ENCODE results near the gene UIMC1.

Gene UIMC1

DNA sequence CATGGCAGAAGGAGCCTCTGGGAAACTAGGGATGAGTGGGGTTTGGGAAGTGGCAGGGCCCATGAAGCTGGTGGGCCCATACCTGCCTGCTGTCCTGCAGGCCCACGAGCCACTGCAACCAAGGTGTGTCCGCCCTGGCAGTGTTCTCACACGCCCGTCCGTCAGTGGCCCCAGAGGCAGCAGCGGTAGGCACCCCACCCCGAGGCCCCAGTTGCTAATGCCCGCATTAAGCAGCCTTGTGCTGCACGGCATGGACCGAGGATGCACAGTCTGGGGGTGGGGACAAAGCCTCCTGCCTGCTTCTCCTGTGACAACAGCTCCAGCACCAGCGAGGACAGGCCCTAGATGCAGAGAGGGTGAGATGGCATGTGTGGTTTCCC, 148.7 kb downstream of the UIMC1 start:
- no peaks in the 10 kb centered on the region for H3K79me2 ChIP-seq (ENCODE audit: insufficient read depth, low read depth)
- H3K4me2 ChIP-seq, result no peak overlapping the region
- peaks cover 40% of the 10 kb centered on the region; the same call in 1 of the 2 replicates for H3K27me3 ChIP-seq (ENCODE audit: insufficient read depth, low read depth)
- H3K36me3 ChIP-seq (ENCODE audit: insufficient read depth), result no peaks in the 10 kb centered on the region
- H3K9ac ChIP-seq, result no peak overlapping the region
- H4K20me1 ChIP-seq (ENCODE audit: insufficient read depth), result no peaks in the 10 kb centered on the region
- H3K27ac ChIP-seq, result no peak overlapping the region
- TF ChIP-seq, protein P1, sequence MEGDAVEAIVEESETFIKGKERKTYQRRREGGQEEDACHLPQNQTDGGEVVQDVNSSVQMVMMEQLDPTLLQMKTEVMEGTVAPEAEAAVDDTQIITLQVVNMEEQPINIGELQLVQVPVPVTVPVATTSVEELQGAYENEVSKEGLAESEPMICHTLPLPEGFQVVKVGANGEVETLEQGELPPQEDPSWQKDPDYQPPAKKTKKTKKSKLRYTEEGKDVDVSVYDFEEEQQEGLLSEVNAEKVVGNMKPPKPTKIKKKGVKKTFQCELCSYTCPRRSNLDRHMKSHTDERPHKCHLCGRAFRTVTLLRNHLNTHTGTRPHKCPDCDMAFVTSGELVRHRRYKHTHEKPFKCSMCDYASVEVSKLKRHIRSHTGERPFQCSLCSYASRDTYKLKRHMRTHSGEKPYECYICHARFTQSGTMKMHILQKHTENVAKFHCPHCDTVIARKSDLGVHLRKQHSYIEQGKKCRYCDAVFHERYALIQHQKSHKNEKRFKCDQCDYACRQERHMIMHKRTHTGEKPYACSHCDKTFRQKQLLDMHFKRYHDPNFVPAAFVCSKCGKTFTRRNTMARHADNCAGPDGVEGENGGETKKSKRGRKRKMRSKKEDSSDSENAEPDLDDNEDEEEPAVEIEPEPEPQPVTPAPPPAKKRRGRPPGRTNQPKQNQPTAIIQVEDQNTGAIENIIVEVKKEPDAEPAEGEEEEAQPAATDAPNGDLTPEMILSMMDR (conservative IDR thresholded peaks at IDR 0.05; ENCODE audit: low read depth, low read length), result no peak
- no peak overlapping the region for H2AFZ ChIP-seq (ENCODE audit: low read depth)
- H3K4me3 ChIP-seq (IDR thresholded peaks at IDR 0.05; ENCODE audit: insufficient read depth, low read depth, low read length), result no peak overlapping the region
- peaks cover 12% of the 10 kb centered on the region for H3K4me1 ChIP-seq (ENCODE audit: low read depth, poor library complexity, severe bottlenecking)

DNA sequence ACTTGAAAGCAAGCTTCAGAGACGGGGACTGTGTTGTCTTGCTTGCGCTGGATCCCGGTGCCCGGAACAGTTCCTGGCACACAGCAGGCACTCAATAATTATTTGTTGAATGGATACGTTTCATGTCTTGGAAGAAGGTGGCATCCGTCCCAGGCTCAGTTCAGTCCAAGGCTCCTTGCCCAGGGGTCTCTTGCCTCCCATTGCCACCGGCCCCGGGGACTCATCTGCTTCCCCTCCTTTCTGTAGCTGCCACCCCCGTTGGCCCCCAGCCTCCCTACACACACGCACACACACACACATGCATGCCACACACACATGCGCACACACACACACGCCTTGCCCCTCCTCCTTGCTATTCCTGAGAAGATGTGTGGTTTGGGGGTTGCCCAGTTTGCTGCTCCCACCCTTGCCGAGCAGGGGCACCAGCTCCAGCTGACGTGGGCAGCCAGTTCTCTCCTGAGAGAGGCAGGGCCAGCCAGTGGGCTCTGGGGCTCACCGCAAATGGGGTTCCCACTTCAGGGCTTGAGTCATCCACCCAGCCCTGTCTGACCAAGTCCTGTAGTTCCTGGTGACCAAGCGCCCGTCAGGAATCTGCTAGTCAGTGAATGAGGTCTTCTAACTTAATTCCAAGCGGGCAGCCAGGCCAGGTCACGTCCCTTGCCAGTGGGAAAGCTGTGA, 149.2 kb downstream of the UIMC1 start:
- Histone ChIP-seq H4K20me1 (ENCODE audit: insufficient read depth) (no peaks in the 10 kb centered on the region), H3K36me3 (ENCODE audit: insufficient read depth) (no peaks in the 10 kb centered on the region), H3K27me3 (ENCODE audit: insufficient read depth, low read depth) (peaks cover 40% of the 10 kb centered on the region; the same call in 1 of the 2 replicates), H3K4me2 (no peak overlapping the region), H2AFZ (ENCODE audit: low read depth) (no peak overlapping the region), H3K4me1 (ENCODE audit: low read depth, poor library complexity, severe bottlenecking) (peaks cover 7% of the 10 kb centered on the region), H3K79me2 (ENCODE audit: insufficient read depth, low read depth) (no peaks in the 10 kb centered on the region), H3K27ac (no peak overlapping the region), H3K4me3 (IDR thresholded peaks at IDR 0.05; ENCODE audit: insufficient read depth, low read depth, low read length) (no peak overlapping the region), H3K9ac (no peak overlapping the region)
- TF ChIP-seq, protein P1 (conservative IDR thresholded peaks at IDR 0.05; ENCODE audit: low read depth, low read length), result no peak

DNA sequence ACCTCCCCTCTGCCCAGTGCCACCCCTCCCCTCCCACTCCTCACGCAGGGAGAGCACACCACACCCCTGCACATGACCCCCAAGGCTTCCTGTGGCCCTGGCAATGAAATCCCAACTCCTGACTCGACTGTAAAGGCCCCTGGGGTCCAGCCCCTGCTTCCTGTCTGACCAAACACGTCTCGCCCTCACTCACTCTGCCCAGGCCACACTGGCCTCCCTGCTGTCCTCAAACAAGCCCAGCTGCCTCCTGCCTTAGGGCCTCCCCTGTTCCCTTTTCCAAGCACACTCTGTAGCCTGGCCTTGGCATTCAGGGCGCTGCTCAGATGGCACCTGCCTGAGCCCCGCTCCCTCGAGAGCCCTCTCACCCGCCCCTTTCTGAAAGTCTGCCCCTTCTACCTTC, 149.8 kb downstream of the UIMC1 start:
- no peaks in the 10 kb centered on the region for H4K20me1 ChIP-seq (ENCODE audit: insufficient read depth)
- no peaks in the 10 kb centered on the region for H3K79me2 ChIP-seq (ENCODE audit: insufficient read depth, low read depth)
- no peak overlapping the region for H3K9ac ChIP-seq
- no peak overlapping the region for H3K4me2 ChIP-seq
- no peak overlapping the region for H2AFZ ChIP-seq (ENCODE audit: low read depth)
- no peak overlapping the region for H3K4me3 ChIP-seq (IDR thresholded peaks at IDR 0.05; ENCODE audit: insufficient read depth, low read depth, low read length)
- TF ChIP-seq, protein P1 (conservative IDR thresholded peaks at IDR 0.05; ENCODE audit: low read depth, low read length), result no peak
- H3K27me3 ChIP-seq (ENCODE audit: insufficient read depth, low read depth), result peaks cover 39% of the 10 kb centered on the region; the same call in 1 of the 2 replicates
- H3K36me3 ChIP-seq (ENCODE audit: insufficient read depth), result no peaks in the 10 kb centered on the region
- no peak overlapping the region for H3K27ac ChIP-seq
- peaks cover under 1% of the 10 kb centered on the region for H3K4me1 ChIP-seq (ENCODE audit: low read depth, poor library complexity, severe bottlenecking)

DNA sequence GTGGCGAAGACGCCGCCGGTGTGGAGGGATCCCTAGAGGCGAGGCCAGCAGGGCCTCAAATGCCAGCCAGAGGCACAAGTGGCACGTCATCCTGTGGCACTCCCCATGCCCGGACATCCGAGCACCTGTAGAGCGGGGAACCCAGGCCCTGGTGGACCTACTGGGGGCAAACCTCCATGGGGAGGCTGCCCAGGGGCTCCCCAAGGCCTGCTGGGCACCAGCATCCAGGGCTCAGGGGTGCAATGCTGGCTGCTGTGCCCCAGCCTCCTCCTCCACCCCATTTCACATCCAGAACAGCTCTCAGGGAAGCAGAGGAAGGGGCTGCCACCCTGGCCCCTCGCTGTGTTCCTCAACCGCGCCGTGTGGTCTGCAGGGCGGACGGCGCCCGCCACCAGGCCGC, 151.0 kb downstream of the UIMC1 start:
- H4K20me1 ChIP-seq (ENCODE audit: insufficient read depth), result no peaks in the 10 kb centered on the region
- H3K27ac ChIP-seq, result no peak overlapping the region
- H3K36me3 ChIP-seq (ENCODE audit: insufficient read depth), result no peaks in the 10 kb centered on the region
- H3K4me1 ChIP-seq (ENCODE audit: low read depth, poor library complexity, severe bottlenecking), result no peaks in the 10 kb centered on the region
- H3K79me2 ChIP-seq (ENCODE audit: insufficient read depth, low read depth), result no peaks in the 10 kb centered on the region
- peaks cover 48% of the 10 kb centered on the region; the same call in 1 of the 2 replicates for H3K27me3 ChIP-seq (ENCODE audit: insufficient read depth, low read depth)
- no peak overlapping the region for H2AFZ ChIP-seq (ENCODE audit: low read depth)
- no peak overlapping the region for H3K4me2 ChIP-seq
- no peak overlapping the region for H3K9ac ChIP-seq
- H3K4me3 ChIP-seq (IDR thresholded peaks at IDR 0.05; ENCODE audit: insufficient read depth, low read depth, low read length), result no peak overlapping the region
- TF ChIP-seq, protein P1 (conservative IDR thresholded peaks at IDR 0.05; ENCODE audit: low read depth, low read length), result no peak

Measured in KMS-11 (cell line).